ENCODE measurements around the gene MAP7D3.
"Not testable (repeated sequence)": the region's sequence is repeated elsewhere in the genome, so short reads cannot be mapped to it uniquely, and the experiment has no call there.

Gene MAP7D3, protein sequence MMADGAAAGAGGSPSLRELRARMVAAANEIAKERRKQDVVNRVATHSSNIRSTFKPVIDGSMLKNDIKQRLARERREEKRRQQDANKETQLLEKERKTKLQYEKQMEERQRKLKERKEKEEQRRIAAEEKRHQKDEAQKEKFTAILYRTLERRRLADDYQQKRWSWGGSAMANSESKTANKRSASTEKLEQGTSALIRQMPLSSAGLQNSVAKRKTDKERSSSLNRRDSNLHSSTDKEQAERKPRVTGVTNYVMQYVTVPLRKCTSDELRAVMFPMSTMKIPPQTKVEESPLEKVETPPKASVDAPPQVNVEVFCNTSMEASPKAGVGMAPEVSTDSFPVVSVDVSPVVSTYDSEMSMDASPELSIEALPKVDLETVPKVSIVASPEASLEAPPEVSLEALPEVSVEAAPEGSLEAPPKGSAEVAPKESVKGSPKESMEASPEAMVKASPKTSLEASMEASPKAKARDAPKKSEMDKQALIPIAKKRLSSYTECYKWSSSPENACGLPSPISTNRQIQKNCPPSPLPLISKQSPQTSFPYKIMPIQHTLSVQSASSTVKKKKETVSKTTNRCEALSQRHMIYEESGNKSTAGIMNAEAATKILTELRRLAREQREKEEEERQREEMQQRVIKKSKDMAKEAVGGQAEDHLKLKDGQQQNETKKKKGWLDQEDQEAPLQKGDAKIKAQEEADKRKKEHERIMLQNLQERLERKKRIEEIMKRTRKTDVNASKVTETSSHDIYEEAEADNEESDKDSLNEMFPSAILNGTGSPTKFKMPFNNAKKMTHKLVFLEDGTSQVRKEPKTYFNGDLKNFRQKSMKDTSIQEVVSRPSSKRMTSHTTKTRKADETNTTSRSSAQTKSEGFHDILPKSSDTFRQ

DNA sequence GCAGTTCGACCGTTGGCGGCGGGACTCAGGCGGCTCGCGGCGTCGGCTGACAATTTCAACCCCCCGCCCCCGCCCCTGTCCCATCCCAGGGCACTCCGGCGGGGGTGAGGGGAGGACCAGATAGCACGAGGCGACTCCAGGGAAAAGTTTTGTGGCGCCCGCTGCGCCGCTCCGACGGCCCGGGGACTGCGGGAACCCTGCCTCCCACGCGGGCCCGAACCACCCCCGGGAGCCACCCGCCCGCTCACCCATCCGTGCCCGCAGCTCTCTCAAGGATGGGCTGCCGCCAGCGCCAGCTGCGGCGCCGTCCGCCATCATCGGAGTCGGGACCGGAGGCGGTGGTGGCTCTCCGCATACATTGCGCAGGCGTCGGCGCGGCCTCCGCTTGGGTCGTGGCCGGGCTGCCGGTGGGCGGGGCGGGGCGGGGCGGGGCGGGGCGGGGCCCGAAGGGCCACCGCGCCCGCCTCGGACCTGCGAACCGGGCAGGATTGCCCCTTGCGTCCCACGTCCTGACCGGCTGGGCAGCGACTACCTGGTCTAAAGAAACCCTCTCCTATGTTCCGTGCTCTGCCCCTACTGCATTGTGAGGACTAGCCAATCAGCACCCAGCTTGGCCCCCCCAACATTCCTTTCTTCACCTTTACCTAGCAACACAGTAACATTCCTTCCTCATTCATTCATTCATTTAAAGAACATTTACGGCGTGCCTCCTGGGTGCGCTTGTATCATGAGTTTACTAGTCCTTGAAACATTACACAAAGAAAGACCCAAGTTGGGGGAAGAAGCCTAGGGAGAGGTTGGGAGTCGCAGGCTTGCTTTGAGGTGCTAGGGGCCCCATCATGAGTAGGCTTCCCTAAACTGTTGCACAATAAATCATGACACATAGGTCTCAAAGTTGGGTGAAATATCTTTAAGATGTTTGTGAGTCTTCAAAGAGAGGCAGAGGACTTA is at the start of gene MAP7D3:
MAP7D3 (minus strand) TSS at position 360 of the 951 bp plus-strand sequence; CDS start at position 318, 42 bp downstream.
- peak; percentile 62 for DNase-seq

DNA sequence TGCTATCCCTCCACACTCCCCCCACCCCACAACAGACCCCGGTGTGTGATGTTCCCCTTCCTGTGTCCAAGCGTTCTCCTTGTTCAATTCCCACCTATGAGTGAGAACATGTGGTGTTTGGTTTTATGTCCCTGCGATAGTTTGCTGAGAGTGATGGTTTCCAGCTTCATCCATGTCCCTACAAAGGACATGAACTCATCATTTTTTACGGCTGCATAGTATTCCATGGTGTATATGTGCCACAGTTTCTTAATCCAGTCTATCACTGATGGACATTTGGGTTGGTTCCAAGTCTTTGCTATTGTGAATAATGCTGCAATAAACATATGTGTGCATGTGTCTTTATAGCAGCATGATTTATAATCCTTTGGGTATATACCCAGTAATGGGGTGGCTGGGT is 49.5 kb upstream of the MAP7D3 start, which contains the start of gene ADGRG4:
ADGRG4 (plus strand) TSS at position 243 of the 400 bp plus-strand sequence. CDS start 7,815 bp downstream, outside the sequence.
- not testable (repeated sequence) for DNase-seq

DNA sequence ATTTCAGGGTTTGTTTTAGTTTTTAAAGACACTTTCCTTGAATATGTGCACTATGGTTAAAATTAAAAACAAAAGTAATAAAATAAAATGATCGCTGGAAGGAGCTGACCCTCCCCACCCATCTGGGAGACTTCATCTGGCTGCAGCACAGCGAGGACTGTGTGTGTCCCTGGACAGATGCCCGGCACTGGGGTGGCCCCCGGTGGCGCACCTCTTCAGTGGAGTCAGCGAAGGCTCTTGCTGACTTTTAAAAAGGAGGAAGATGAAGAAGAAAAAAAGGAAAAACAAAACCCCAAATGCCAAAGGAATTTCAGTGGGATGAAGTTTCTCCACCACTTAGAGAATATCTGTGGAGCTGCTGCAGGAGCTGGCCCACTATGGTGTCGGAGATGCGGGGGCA is 44.2 kb upstream of the MAP7D3 start:
- DNase-seq, result no peak

DNA sequence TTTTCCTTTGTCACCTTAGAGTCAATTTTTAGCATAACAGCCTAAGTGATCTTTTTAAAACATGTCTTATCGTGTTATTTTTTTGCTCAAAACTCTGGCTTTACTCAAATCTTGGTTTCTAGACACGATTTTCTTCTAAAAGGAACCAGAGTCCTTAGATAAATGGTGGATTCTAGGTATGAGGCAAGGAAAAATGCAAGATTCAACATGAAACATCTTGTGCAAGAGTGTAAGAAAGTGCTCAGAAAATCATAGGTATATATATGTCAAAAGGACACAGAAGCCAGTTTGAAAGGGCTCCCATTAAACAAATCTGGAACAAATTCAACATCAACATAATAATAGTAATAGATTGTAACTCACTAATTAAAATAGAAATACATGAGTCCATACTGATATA is 41.5 kb upstream of the MAP7D3 start:
- DNase-seq, result no peak

DNA sequence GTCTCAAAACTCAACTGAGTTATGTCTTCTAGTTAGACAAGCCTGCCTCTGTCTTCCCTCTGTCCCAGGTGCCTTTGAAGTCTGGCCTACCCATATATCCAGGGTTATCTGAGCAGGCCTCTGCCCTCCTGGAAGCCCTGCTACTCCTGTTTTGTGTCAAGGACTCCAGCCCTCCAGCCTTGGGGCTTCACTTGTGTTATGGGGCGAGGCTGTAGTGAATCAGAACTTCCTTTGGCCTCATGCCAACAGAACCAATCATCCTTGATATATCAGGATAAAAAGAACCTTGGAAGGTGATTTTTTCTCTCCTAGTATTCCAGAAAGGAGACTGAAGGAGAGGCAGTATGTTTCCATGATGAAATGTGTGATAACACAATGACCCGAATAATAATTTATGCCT is 40.6 kb upstream of the MAP7D3 start:
- no peak for DNase-seq

DNA sequence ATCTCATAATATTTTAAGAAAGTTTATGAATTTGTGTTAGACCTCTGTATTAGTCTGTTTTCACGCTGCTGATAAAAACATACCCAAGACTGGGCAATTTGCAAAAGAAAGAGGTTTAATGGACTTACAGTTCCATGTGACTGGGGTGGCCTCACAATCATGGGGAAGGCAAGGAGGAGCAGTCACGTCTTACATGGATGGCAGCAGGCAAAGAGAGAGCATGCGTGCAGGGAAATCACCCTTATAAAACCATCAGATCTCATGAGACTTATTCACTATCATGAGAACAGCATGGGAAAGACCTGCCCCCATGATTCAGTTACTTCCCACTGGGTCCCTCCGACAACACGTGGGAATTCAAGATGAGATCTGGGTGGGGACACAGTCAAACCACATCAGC is 35.2 kb upstream of the MAP7D3 start:
- DNase-seq, result not testable (repeated sequence)

DNA sequence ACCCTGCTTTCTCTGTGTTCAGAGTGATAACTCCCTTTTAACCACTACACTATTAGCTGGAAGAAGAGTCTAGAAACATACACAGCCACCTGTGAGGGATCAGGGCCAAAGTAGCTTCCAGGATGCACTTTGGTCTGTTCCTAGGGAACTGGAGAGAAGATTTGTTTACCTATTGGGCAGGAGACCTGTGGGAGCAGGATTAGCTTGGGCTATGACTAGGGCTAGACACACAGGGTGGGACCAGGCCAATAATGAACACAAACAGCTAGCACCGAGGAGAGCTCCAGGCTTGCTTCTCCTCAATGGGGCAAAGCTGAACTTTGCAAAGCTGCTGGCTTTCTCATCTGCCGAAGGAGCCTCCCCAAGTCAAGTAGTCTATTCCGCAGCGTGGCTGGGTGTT is 24.4 kb upstream of the MAP7D3 start:
- DNase-seq, result no peak

DNA sequence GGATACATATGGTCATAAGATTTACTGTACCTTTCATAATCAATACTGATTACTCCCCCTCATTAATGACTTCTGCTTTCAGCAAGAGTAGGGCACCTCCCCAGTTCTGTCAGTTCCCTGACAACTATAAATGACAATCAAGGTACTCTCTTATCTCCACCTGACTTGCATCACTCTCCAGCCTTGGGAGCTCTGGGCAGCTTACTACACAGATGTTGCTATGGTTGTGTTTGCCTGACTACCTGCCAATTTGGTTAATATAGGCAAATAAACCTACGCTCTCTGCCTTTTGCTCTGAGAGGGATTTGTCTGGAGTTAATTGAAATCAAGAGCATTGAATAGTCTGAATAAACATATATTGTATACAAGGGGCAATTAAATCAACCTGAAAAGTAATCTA is 22.8 kb upstream of the MAP7D3 start:
- DNase-seq, result no peak

DNA sequence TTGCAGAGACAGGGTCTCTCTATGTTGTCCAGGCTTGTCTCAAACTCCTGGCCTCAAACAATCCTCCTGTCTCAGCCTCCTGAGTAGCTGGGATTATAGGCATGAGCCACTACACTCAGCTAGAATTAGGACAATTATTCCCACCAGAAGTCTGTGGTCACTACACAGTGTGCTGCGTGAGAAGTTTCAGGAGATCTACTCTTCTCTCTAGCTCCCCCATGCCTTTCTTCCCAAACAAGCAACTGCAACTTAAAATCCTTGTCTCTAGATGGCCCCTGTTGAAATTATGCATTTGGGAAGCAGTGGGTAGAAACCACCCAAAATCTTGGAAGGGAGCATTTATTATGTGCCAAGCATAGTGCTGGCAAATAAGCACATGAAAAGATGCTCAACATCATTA is 21.1 kb upstream of the MAP7D3 start:
- DNase-seq, result no peak

DNA sequence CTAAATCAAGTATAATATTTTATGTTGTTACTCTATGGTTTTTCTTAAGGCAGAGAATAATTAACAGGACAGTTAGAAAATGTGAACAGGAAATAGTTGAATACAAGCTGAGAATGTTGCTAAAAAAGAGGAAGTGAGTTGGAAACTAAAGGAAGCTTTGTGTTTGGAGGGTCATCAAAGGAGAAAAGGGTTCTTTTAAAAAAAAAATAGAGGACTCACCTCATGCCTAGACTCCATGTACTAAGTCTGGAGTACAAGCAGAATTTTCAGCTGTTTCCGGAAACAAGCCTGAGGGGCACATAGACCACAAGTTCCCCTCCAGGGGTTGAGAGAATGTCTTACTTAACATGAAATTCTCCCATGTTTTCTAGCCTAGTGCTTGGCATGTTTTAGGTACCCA is 20.1 kb upstream of the MAP7D3 start:
- DNase-seq, result no peak

DNA sequence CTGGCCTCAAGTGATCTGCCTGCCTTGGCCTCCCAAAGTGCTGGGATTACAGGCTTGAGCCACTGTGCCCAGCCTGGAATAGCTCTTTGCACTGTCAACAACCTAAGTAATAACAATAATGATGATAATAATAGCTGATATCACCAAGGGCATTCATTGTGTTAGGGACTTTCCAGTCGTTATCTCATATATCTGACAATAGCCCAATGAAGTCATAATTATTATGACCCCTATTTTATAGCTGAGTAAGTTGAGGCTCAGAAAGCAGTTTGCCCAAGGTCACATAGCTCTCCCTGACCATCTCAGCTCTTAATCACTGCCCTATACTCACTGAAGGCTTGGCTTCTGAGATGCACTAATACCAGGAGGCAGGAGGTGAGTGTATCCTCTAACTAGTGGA is 18.7 kb upstream of the MAP7D3 start:
- no peak for DNase-seq

DNA sequence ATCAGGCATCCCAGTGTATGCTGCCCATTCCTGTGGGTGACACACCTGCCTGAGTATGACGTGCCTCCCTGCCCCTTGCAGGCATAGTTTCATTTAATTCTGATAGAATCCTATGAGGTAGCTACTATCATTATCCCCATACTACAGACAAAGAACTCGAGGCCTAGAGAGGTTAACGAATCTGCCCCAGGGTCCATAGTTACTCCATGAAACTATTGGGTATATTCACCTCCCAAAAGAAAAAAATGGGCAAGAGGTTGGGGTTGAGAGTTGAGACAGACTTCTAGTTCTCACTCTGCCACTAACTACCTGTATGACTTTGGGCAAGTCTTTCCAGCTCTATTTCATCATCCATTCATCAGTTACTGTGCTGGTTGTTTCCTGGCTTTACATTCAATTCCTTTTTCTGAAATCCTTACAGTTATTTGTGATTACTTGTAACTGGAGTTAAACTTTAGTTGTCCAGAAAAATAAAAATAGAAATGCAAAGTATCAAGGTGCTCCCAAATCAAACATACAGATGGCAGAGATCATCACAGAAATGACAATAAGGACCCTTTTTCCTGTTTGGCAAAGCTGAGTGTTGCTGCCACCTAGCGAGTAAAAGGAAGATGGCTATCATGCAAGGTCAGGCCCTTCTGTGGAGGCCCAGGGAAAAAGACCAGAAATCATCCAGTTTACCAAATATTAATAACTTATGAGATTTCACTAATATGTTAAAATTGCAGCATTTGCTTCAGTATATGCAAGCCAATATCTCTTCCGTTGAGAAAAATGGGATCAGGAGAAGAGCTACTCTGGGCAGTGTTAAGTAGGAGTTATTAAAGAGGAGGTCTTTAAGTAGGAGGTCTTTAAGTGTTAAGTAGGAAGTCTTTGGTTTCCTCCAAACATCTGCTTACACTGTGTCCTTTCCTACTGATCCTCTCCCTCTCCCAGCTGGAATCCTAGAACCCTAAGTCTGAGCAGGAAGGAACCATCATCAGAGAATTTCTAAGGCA is 17.1 kb upstream of the MAP7D3 start:
- DNase-seq, result peak; percentile 35

DNA sequence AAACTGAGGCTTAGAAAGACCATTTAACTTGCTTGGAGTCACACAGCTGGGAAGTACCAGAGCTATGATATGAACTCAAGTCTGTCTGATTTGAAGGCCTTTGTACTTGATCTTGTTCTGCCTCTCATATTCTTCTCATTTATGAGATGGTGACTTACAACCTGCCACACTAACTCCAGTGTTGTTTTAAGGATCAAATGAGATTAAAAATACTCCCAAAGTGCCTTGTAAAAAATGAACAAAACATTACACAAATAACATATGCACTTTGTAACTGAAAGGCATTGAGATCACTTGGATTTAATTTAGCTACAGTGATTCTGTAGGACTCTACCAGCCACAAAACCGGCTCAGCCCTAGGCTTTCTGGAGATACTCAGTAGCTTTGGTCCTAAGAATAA is 15.6 kb upstream of the MAP7D3 start:
- DNase-seq, result no peak

DNA sequence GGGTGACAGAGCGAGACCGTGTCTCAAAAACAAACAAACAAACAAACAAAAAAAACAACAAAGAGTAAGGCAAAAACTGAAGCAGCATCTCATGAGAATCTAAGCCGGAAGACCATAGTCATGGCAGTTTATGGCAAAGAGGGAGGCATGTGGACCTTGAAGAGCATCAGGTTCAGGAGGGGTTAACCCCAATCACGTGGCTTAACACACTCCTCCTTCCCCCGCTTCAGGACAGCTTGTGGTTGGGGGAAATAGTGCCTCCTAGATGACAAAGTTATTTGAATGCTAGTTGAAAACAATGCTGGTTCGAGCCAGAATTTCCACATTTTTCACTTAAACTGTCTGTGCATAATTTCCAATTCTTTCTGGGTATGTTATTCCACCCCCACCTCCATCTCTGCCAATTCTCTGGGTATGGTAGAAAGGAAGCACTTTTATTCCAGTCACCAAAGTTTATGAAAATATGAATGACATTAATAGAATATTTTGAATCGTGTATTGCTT is 11.7 kb upstream of the MAP7D3 start:
- DNase-seq, result no peak

DNA sequence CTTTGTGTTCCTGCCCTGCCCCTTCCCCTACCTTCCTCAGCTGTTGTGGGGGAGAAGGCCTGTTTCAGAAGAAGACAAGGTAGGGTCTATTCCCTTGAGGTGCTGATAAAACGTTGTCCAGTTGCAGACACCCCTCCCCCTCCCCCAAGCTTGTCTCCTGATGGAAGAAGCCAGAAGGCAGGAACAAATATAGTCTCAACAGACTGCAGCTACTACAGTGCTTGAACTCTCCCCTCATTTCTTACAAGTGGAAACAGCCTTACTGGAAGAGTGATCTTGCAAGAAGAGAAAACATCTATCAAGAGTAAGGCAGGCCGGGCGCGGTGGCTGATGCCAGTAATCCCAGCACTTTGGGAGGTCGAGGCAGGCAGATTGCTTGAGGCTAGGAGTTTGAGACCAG is 11.0 kb upstream of the MAP7D3 start:
- DNase-seq, result no peak

DNA sequence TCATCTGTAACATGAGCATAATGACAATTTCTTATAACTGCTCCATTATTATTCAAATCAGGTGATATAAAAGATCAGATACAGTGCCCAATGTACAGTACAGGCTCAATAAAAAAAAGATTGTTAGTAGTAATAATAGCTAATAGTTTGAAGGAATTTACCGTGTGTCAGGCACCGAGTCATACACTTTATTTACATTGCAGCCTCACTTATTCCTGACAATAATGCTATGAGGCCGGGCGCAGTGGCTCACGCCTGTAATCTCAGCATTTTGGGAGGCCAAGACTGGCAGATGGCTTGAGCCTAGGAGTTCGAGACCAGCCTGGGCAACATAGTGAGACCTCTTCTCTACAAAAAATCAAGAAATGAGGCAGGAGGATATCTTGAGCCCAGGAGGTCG is 10.1 kb upstream of the MAP7D3 start:
- no peak for DNase-seq

DNA sequence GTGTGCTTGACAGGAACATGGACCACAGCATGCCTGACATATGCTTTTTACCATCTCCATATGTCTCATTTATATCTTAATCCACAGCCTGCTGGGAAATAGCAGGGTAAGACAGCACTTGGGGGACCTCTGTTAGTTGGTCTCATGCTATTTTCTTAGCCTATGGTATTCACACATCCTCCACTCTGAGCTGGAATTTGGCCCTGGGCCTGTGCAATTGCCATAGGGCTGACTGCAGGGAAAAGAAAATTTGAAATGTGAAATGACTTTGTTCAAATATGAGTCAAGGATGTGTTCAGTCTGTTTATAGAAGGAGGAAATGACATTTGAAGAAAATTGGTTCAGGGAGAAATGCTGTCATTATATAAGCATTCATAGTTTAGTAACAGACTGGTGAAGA is 9.6 kb upstream of the MAP7D3 start:
- DNase-seq, result no peak

DNA sequence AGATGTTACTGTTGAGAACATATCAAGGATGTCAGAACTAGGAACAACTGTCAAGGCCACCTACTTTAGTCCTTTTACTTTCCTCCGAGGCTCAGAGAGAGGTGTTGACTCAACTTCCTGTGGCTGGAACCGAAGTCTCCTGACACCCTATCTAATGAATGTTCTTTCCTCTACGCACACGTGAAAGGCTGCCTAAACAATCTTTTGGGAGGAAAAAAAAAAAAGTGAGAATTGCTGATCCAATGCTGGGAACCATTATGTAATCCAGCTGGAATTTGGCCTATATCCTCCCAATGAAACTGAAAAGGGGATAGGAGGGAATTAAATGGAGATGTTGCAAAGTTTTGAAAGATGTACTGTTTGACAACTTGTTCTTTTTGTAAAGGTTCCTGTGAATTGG is 8.3 kb upstream of the MAP7D3 start:
- no peak for DNase-seq

DNA sequence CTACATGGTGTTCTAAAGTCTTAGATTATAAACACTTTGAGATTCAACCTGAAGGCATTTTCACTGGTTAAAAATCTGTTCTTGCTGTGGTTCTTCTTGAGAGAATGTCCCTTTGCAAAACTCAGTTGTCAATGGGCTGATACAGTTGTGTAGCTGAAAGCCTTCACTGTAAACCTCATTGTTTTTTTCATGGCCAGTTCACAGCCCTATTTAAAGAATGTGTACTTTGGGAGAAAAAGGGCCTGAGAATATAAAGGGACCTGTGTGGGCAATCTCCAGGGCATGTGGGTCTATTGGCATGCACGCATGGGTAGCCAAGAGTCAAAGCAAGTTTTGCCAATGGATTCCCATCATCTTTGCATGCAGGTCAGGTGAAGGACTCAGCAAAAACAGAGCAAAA is 7.8 kb upstream of the MAP7D3 start:
- DNase-seq, result no peak

DNA sequence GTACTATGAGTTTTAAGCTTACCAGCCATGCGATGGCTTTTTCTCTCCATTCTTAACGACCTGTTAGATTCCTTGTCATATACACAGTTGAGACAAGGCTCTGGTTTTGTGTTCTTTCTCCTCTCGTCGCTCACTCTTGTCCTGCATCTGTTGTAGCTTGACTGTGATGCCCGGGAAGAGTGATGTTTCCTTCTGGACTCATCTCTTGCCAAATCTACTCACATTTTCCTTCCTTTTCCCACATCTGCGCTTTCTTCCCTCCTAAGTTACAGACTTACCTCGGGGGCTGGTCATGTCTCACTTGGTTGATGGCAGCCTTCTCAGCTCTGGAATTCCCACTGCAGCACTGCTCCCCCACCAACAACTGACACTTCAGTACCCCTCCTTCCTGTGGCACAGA is 4.8 kb upstream of the MAP7D3 start:
- no peak for DNase-seq

DNA sequence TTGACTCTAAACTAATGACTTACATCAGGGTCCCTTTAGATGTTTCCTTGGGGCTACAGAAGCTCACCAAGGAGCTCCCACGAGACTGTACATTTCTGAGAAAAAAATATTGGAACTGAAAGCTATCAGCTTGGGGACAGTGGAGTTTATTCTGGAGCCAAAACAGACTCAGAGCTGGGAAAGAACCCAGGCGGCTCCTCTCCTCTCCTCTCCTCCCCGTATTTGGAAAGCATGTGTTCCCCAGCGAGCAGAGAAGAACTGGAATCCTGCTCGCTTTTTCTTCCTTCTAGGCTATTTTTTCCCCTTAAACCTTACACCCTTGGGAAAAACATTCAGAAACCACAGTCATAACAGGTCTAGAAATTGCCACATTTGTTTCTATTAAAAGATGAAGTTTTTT is 4.3 kb upstream of the MAP7D3 start:
- DNase-seq, result no peak

All from activated CD4-positive, alpha-beta T cell treated with anti-CD3 and anti-CD28 coated beads, Interleukin-2, amount 50 U/mL, for 1 hour (primary cell).